ENCODE measurements around the gene ZNF775.

GRCh38 chr7:150378853-150379440 is at the start of gene ZNF775:
- TF ChIP-seq TAF1 (CRISPR knock-in tag; IDR thresholded peaks at IDR 0.05) (peak; percentile 77), CENPT (CRISPR knock-in tag; IDR thresholded peaks at IDR 0.05; ENCODE audit: low read depth) (peak; percentile 46; the same call in 1 of the 2 replicates), SMAD1 (CRISPR knock-in tag; IDR thresholded peaks at IDR 0.05; ENCODE audit: borderline replicate concordance, low read depth) (no peak), KLF6 (CRISPR knock-in tag; IDR thresholded peaks at IDR 0.05) (no peak), ZBTB34 (CRISPR knock-in tag; IDR thresholded peaks at IDR 0.05) (no peak), GABPA (IDR thresholded peaks at IDR 0.05; ENCODE audit: low read depth, low read length) (no peak), GABPA (CRISPR knock-in tag; IDR thresholded peaks at IDR 0.05; ENCODE audit: low read depth) (no peak), MED1 (CRISPR knock-in tag; IDR thresholded peaks at IDR 0.05) (peak; percentile 59), CTCF (CRISPR knock-in tag; IDR thresholded peaks at IDR 0.05) (peak; percentile 20), NR1H2 (CRISPR knock-in tag; IDR thresholded peaks at IDR 0.05; ENCODE audit: borderline replicate concordance, low read depth) (no peak), ZSCAN21 (CRISPR knock-in tag; IDR thresholded peaks at IDR 0.05; ENCODE audit: borderline replicate concordance) (no peak), FOSL2 (CRISPR knock-in tag; IDR thresholded peaks at IDR 0.05) (no peak)
- TF ChIP-seq, protein P1, sequence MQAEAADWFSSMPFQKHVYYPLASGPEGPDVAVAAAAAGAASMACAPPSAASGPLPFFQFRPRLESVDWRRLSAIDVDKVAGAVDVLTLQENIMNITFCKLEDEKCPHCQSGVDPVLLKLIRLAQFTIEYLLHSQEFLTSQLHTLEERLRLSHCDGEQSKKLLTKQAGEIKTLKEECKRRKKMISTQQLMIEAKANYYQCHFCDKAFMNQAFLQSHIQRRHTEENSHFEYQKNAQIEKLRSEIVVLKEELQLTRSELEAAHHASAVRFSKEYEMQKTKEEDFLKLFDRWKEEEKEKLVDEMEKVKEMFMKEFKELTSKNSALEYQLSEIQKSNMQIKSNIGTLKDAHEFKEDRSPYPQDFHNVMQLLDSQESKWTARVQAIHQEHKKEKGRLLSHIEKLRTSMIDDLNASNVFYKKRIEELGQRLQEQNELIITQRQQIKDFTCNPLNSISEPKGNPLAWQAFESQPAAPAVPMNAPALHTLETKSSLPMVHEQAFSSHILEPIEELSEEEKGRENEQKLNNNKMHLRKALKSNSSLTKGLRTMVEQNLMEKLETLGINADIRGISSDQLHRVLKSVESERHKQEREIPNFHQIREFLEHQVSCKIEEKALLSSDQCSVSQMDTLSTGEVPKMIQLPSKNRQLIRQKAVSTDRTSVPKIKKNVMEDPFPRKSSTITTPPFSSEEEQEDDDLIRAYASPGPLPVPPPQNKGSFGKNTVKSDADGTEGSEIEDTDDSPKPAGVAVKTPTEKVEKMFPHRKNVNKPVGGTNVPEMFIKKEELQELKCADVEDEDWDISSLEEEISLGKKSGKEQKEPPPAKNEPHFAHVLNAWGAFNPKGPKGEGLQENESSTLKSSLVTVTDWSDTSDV (CRISPR knock-in tag; IDR thresholded peaks at IDR 0.05): no peak
- TF ChIP-seq, protein P2, sequence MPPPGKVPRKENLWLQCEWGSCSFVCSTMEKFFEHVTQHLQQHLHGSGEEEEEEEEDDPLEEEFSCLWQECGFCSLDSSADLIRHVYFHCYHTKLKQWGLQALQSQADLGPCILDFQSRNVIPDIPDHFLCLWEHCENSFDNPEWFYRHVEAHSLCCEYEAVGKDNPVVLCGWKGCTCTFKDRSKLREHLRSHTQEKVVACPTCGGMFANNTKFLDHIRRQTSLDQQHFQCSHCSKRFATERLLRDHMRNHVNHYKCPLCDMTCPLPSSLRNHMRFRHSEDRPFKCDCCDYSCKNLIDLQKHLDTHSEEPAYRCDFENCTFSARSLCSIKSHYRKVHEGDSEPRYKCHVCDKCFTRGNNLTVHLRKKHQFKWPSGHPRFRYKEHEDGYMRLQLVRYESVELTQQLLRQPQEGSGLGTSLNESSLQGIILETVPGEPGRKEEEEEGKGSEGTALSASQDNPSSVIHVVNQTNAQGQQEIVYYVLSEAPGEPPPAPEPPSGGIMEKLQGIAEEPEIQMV (CRISPR knock-in tag; IDR thresholded peaks at IDR 0.05; ENCODE audit: low read depth): no peak
